ENCODE results near the gene SZT2.
A peak's percentile ranks its signal among the peaks of the same experiment; 100 is the strongest.

The SZT2 gene

GRCh38 chr1:43492826-43493225 lies 103.1 kb downstream of the SZT2 start:
- no peak overlapping the region for H3K4ac ChIP-seq (ENCODE audit: low read depth, low read length)
- H3K4me3 ChIP-seq (ENCODE audit: low read depth, low read length), result no peak overlapping the region
- DNase-seq, result peak in 1 of 2 donors; percentile 46
- peak overlapping the region; percentile 70 for H2BK12ac ChIP-seq (ENCODE audit: low read length)
- H3K14ac ChIP-seq (ENCODE audit: low read length), result no peak overlapping the region
- no peak overlapping the region for H3K18ac ChIP-seq (ENCODE audit: low read length)
- H2AFZ ChIP-seq (ENCODE audit: insufficient read depth, low read length, poor library complexity), result no peak overlapping the region
- H2BK120ac ChIP-seq (ENCODE audit: insufficient read depth, low read length, poor library complexity), result peak overlapping the region; percentile 75
- no peaks in the 10 kb centered on the region for H3K27me3 ChIP-seq (ENCODE audit: insufficient read depth, low read length)
- no CpG with 5 or more reads among the region's 2 CpGs for WGBS (ENCODE audit: extremely low coverage, insufficient coverage, insufficient read length)
- H3K27ac ChIP-seq (ENCODE audit: low read depth, low read length), result peak overlapping the region; percentile 74
- H4K91ac ChIP-seq (ENCODE audit: low read depth, low read length), result peak overlapping the region; percentile 50
- H2AK5ac ChIP-seq (ENCODE audit: low read length), result no peak overlapping the region
- peaks cover 0 to 2% of the 10 kb centered on the region in 2 experiments for H3K4me1 ChIP-seq (ENCODE audit: control insufficient read depth in 1 of 2, insufficient read depth in 2 of 2, low read length in 2 of 2)
- no peak overlapping the region for H4K8ac ChIP-seq (ENCODE audit: low read depth, low read length)
- H3K9ac ChIP-seq (ENCODE audit: low read length), result no peak overlapping the region
- peaks cover 2% of the 10 kb centered on the region for H3K9me3 ChIP-seq (ENCODE audit: insufficient read depth, low read depth, low read length)
- H3K4me2 ChIP-seq (ENCODE audit: low read length), result no peak overlapping the region
- no peaks in the 10 kb centered on the region for H3K79me2 ChIP-seq (ENCODE audit: control insufficient read depth, insufficient read depth, low read length, poor library complexity)
- H4K12ac ChIP-seq (ENCODE audit: low read depth, low read length), result no peak overlapping the region
- H3K79me1 ChIP-seq (ENCODE audit: low read length), result peaks cover 11% of the 10 kb centered on the region
- no peak overlapping the region for H3K23ac ChIP-seq (ENCODE audit: low read length)
- peak overlapping the region; percentile 75 for H2BK5ac ChIP-seq (ENCODE audit: low read depth, low read length, poor library complexity)
- H3K36me3 ChIP-seq (ENCODE audit: control insufficient read depth in 1 of 2, insufficient read depth in 2 of 2, low read length in 2 of 2), result no peaks in the 10 kb centered on the region

- peak overlapping the region; percentile 94 for H3K27ac ChIP-seq (ENCODE audit: low read depth, low read length)
- no peaks in the 10 kb centered on the region for H3K36me3 ChIP-seq (ENCODE audit: control insufficient read depth in 1 of 2, insufficient read depth in 2 of 2, low read length in 2 of 2)
- WGBS (ENCODE audit: extremely low coverage, insufficient coverage, insufficient read length), result no CpG with 5 or more reads among the region's 11 CpGs
- peak overlapping the region; percentile 49 for H3K4me2 ChIP-seq (ENCODE audit: low read length)
- H2BK12ac ChIP-seq (ENCODE audit: low read length), result peak overlapping the region; percentile 23
- peak; percentile 69 to 87 for DNase-seq
- no peak overlapping the region for H3K4me3 ChIP-seq (ENCODE audit: low read depth, low read length)
- no peak overlapping the region for H3K14ac ChIP-seq (ENCODE audit: low read length)
- H3K79me2 ChIP-seq (ENCODE audit: control insufficient read depth, insufficient read depth, low read length, poor library complexity), result no peaks in the 10 kb centered on the region
- no peak overlapping the region for H3K18ac ChIP-seq (ENCODE audit: low read length)
- peak overlapping the region; percentile 13 for H4K91ac ChIP-seq (ENCODE audit: low read depth, low read length)
- H3K4me1 ChIP-seq (ENCODE audit: control insufficient read depth in 1 of 2, insufficient read depth in 2 of 2, low read length in 2 of 2), result peaks cover 0 to 2% of the 10 kb centered on the region in 2 experiments
- no peak overlapping the region for H3K9ac ChIP-seq (ENCODE audit: low read length)
- H2AK5ac ChIP-seq (ENCODE audit: low read length), result no peak overlapping the region
- peak overlapping the region; percentile 20 for H2BK120ac ChIP-seq (ENCODE audit: insufficient read depth, low read length, poor library complexity)
- H3K23ac ChIP-seq (ENCODE audit: low read length), result no peak overlapping the region
- H2BK5ac ChIP-seq (ENCODE audit: low read depth, low read length, poor library complexity), result peak overlapping the region; percentile 54
- no peak overlapping the region for H4K12ac ChIP-seq (ENCODE audit: low read depth, low read length)
- no peak overlapping the region for H3K4ac ChIP-seq (ENCODE audit: low read depth, low read length)
- H4K8ac ChIP-seq (ENCODE audit: low read depth, low read length), result no peak overlapping the region
- H2AFZ ChIP-seq (ENCODE audit: insufficient read depth, low read length, poor library complexity), result peak overlapping the region; percentile 52
- H3K79me1 ChIP-seq (ENCODE audit: low read length), result peaks cover 11% of the 10 kb centered on the region
- peaks cover under 1% of the 10 kb centered on the region for H3K9me3 ChIP-seq (ENCODE audit: insufficient read depth, low read depth, low read length)
- no peaks in the 10 kb centered on the region for H3K27me3 ChIP-seq (ENCODE audit: insufficient read depth, low read length)
These were observed 104.2 kb downstream of the SZT2 start for GRCh38 chr1:43493661-43494450.

GRCh38 chr1:43495204-43495603 lies 105.5 kb downstream of the SZT2 start:
- Histone ChIP-seq H3K18ac (ENCODE audit: low read length) (no peak overlapping the region), H3K23ac (ENCODE audit: low read length) (no peak overlapping the region), H3K9ac (ENCODE audit: low read length) (no peak overlapping the region), H2AK5ac (ENCODE audit: low read length) (peak overlapping the region; percentile 52), H2BK120ac (ENCODE audit: insufficient read depth, low read length, poor library complexity) (peak overlapping the region; percentile 60), H3K4ac (ENCODE audit: low read depth, low read length) (peak overlapping the region; percentile 21), H2BK5ac (ENCODE audit: low read depth, low read length, poor library complexity) (peak overlapping the region; percentile 47), H3K79me1 (ENCODE audit: low read length) (peaks cover 11% of the 10 kb centered on the region), H4K91ac (ENCODE audit: low read depth, low read length) (peak overlapping the region; percentile 75), H2BK12ac (ENCODE audit: low read length) (peak overlapping the region; percentile 58), H3K27ac (ENCODE audit: low read depth, low read length) (no peak overlapping the region), H3K14ac (ENCODE audit: low read length) (peak overlapping the region; percentile 43), H4K12ac (ENCODE audit: low read depth, low read length) (no peak overlapping the region), H4K8ac (ENCODE audit: low read depth, low read length) (no peak overlapping the region), H3K27me3 (ENCODE audit: insufficient read depth, low read length) (no peaks in the 10 kb centered on the region), H2AFZ (ENCODE audit: insufficient read depth, low read length, poor library complexity) (no peak overlapping the region), H3K4me1 (ENCODE audit: control insufficient read depth in 1 of 2, insufficient read depth in 2 of 2, low read length in 2 of 2) (peaks cover 0 to 2% of the 10 kb centered on the region in 2 experiments), H3K9me3 (ENCODE audit: insufficient read depth, low read depth, low read length) (no peaks in the 10 kb centered on the region), H3K36me3 (ENCODE audit: control insufficient read depth in 1 of 2, insufficient read depth in 2 of 2, low read length in 2 of 2) (no peaks in the 10 kb centered on the region), H3K4me2 (ENCODE audit: low read length) (no peak overlapping the region), H3K4me3 (ENCODE audit: low read depth, low read length) (no peak overlapping the region), H3K79me2 (ENCODE audit: control insufficient read depth, insufficient read depth, low read length, poor library complexity) (no peaks in the 10 kb centered on the region)
- WGBS (ENCODE audit: extremely low coverage, insufficient coverage, insufficient read length), result no CpG with 5 or more reads among the region's 7 CpGs
- DNase-seq, result no peak

GRCh38 chr1:43499898-43500297 lies 110.2 kb downstream of the SZT2 start:
- no peaks in the 10 kb centered on the region for H3K27me3 ChIP-seq (ENCODE audit: insufficient read depth, low read length)
- no peak overlapping the region for H3K9ac ChIP-seq (ENCODE audit: low read length)
- DNase-seq, result peak in 1 of 2 donors; percentile 67
- peak overlapping the region; percentile 36 for H2BK12ac ChIP-seq (ENCODE audit: low read length)
- no peak overlapping the region for H3K23ac ChIP-seq (ENCODE audit: low read length)
- H3K4me1 ChIP-seq (ENCODE audit: control insufficient read depth in 1 of 2, insufficient read depth in 2 of 2, low read length in 2 of 2), result no peaks in the 10 kb centered on the region
- no peak overlapping the region for H2BK5ac ChIP-seq (ENCODE audit: low read depth, low read length, poor library complexity)
- no peak overlapping the region for H3K27ac ChIP-seq (ENCODE audit: low read depth, low read length)
- H3K14ac ChIP-seq (ENCODE audit: low read length), result no peak overlapping the region
- WGBS (ENCODE audit: extremely low coverage, insufficient coverage, insufficient read length), result no CpG with 5 or more reads among the region's 6 CpGs
- peak overlapping the region; percentile 5 for H2BK120ac ChIP-seq (ENCODE audit: insufficient read depth, low read length, poor library complexity)
- H4K91ac ChIP-seq (ENCODE audit: low read depth, low read length), result no peak overlapping the region
- H3K4ac ChIP-seq (ENCODE audit: low read depth, low read length), result no peak overlapping the region
- no peak overlapping the region for H3K4me3 ChIP-seq (ENCODE audit: low read depth, low read length)
- H2AFZ ChIP-seq (ENCODE audit: insufficient read depth, low read length, poor library complexity), result no peak overlapping the region
- no peak overlapping the region for H3K4me2 ChIP-seq (ENCODE audit: low read length)
- H3K9me3 ChIP-seq (ENCODE audit: insufficient read depth, low read depth, low read length), result peaks cover 5% of the 10 kb centered on the region
- H4K8ac ChIP-seq (ENCODE audit: low read depth, low read length), result no peak overlapping the region
- peaks cover 3% of the 10 kb centered on the region for H3K79me1 ChIP-seq (ENCODE audit: low read length)
- H3K36me3 ChIP-seq (ENCODE audit: control insufficient read depth in 1 of 2, insufficient read depth in 2 of 2, low read length in 2 of 2), result no peaks in the 10 kb centered on the region
- no peak overlapping the region for H2AK5ac ChIP-seq (ENCODE audit: low read length)
- no peaks in the 10 kb centered on the region for H3K79me2 ChIP-seq (ENCODE audit: control insufficient read depth, insufficient read depth, low read length, poor library complexity)
- H4K12ac ChIP-seq (ENCODE audit: low read depth, low read length), result no peak overlapping the region
- H3K18ac ChIP-seq (ENCODE audit: low read length), result no peak overlapping the region

Data from trophoblast cell (in vitro differentiated cells and primary cell).